ENCODE measurements around the gene ARX.

- TF ChIP-seq CTCF (IDR thresholded peaks at IDR 0.05): no peak
- no peak for TF ChIP-seq EP300 (IDR thresholded peaks at IDR 0.05)
Observed at GRCh38 chrX:25048178-25048577, 32.4 kb upstream of the ARX start.

All from ovary (tissue), 3 donors.